ENCODE measurements around the gene ILKAP. TPM values are rescaled to one million over a fixed set of nuclear protein-coding genes. Genes with fewer than 3 reads are reported as not detected.

Gene ILKAP
- total RNA-seq, 1 experiment from 2014 or later: 59.6 TPM

DNA sequence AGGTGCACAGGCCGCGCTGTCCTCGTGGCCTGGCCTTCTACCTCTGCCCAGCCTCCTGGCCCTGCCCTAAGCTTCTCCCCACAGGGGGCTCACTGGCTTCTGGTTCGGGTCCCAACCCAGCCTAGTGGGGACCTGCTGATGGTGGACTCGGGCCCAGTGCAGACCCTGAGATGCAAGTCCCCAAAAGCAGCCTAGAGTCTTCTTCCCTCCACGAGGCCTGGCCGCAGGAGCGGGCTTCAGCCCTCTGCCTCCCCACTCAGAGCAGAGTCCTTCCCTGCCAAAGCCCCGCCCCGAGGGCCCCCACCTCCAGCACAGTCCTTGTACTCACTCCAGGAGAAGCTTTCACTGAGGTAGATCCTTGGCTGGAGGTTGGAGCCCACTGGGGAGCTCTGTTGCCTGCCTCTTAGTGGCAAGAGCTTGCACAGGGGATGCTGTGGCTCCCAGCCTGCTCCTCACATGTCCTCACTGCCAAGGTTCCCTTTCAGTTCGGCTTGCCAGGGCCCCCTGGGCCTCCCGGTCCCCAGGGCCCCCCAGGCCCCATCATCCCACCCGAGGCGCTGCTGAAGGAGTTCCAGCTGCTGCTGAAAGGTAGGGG is 41.1 kb downstream of the ILKAP start:
- Mint-ChIP-seq H3K27me3 (ENCODE audit: insufficient read depth, unreplicated experiment) (no peaks in the 10 kb centered on the region), H3K4me3 (ENCODE audit: unreplicated experiment) (no peak overlapping the region), H3K4me1 (ENCODE audit: insufficient read depth, unreplicated experiment) (peaks cover 5% of the 10 kb centered on the region), H3K27ac (ENCODE audit: low read depth, unreplicated experiment) (no peak overlapping the region), H3K9me3 (ENCODE audit: unreplicated experiment) (no peaks in the 10 kb centered on the region), H3K36me3 (ENCODE audit: insufficient read depth, unreplicated experiment) (peaks cover 1% of the 10 kb centered on the region)
- BruUV-seq (replicated peaks): no TSS peak
- ChIA-PET CTCF (interaction anchor here (0.9 to 1.5 kb wide), 2 partner anchors 15 to 39 kb away, joined by 3 to 4 read pairs; no protein-coding TSS in a partner anchor), POLR2A (no interaction called here)
- DNase-seq (ENCODE audit: unreplicated experiment): no peak
- intact Hi-C loops (cut with micrococcal nuclease): no loop called here
- TF ChIP-seq, protein P1, sequence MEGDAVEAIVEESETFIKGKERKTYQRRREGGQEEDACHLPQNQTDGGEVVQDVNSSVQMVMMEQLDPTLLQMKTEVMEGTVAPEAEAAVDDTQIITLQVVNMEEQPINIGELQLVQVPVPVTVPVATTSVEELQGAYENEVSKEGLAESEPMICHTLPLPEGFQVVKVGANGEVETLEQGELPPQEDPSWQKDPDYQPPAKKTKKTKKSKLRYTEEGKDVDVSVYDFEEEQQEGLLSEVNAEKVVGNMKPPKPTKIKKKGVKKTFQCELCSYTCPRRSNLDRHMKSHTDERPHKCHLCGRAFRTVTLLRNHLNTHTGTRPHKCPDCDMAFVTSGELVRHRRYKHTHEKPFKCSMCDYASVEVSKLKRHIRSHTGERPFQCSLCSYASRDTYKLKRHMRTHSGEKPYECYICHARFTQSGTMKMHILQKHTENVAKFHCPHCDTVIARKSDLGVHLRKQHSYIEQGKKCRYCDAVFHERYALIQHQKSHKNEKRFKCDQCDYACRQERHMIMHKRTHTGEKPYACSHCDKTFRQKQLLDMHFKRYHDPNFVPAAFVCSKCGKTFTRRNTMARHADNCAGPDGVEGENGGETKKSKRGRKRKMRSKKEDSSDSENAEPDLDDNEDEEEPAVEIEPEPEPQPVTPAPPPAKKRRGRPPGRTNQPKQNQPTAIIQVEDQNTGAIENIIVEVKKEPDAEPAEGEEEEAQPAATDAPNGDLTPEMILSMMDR (IDR thresholded peaks at IDR 0.05; ENCODE audit: unreplicated experiment): no peak

DNA sequence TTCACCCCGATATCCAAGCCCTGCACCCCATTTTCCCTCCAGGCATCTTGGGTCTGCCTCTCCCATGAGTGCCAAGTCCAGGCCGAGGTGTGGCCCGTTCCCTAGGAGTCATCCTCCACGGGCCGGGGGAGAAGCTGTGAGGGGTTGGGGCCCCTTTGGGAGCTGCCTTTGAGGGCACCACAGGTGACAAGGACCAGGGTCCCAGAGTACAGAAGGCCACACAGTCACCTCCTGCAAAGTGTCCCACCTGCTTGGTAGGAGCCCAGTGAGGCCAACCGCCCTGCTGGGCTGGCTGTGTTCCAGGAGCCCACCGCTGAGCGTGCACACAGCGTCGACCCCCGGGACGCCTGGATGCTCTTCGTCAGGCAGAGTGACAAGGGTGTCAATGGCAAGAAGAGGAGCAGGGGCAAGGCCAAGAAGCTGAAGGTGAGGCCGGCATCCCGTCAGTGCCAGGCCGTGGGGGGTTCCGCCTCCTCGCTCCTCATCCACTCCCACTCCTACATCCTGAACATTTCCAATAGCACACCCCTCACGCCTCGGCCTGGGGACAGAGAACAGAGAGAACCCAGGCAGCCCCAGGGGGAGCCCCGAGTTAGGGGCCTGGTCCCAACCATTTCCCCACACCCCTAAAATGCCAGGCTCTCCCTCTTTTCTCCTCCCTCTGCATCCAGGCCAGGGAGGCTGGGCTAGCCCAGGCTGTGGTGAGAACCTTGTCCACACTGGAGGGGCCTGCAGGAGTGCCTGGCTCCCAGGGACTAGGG is 42.0 kb downstream of the ILKAP start:
- peaks cover 5% of the 10 kb centered on the region for H3K4me1 Mint-ChIP-seq (ENCODE audit: insufficient read depth, unreplicated experiment)
- no peaks in the 10 kb centered on the region for H3K9me3 Mint-ChIP-seq (ENCODE audit: unreplicated experiment)
- DNase-seq (ENCODE audit: unreplicated experiment): no peak
- intact Hi-C loops (cut with micrococcal nuclease): no loop called here
- H3K27ac Mint-ChIP-seq (ENCODE audit: low read depth, unreplicated experiment): no peak overlapping the region
- H3K36me3 Mint-ChIP-seq (ENCODE audit: insufficient read depth, unreplicated experiment): no peaks in the 10 kb centered on the region
- ChIA-PET POLR2A (no interaction called here), CTCF (interaction anchor here (0.7 to 1.5 kb wide), 2 partner anchors 14 to 15 kb away, joined by 3 read pairs; no protein-coding TSS in a partner anchor)
- H3K27me3 Mint-ChIP-seq (ENCODE audit: insufficient read depth, unreplicated experiment): no peaks in the 10 kb centered on the region
- H3K4me3 Mint-ChIP-seq (ENCODE audit: unreplicated experiment): no peak overlapping the region
- no TSS peak for BruUV-seq (replicated peaks)
- TF ChIP-seq, protein P1 (IDR thresholded peaks at IDR 0.05; ENCODE audit: unreplicated experiment): no peak

DNA sequence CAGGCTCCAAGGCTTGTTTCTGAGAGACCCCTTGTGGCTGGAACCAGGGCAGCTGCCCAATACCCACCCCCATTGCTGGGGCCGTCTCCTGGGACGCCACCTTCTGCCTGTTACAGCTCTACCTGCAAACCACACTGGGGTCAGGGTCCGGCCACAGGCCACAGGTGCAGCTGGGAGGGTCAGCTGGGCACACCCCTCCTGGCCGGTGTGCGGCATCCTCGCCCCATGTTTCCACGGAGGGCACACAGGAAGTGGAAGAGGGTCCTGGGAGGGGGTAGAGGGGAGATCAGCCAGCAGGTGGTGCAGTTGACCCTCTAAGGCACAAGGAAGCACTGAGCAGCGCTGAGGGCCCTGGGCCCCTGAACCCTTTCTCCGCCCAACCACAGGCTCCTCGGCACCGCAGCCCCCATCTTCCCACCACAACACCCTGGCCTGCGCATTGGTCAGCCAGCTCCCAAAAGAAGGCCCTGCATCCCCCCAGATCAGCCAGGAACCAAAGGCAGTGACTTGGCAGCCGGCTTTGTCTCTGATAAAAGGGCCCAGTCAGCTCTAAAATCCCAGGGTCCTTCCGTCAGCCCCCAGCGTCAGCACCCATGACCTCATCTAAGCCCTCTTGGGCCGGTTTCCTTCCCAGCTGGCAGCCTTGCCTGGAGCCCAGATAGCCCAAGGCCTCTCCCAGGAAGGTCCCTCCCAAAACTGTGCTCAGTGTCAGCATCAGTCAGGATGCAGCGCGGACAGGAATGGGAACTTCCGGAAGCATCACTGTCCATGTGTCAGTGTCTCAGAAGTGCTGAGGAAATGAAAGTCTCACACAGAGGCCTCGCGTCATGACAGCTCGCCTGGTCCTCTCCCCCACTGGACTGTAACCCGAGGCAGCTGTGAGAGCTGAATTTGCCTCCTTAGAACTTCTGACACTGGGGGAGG is 43.0 kb downstream of the ILKAP start:
- intact Hi-C loops (cut with micrococcal nuclease): loop anchor here (1.0 kb wide), 1 partner anchor 103 kb away; no protein-coding TSS in a partner anchor
- BruUV-seq (replicated peaks): no TSS peak
- peaks cover 5% of the 10 kb centered on the region for H3K4me1 Mint-ChIP-seq (ENCODE audit: insufficient read depth, unreplicated experiment)
- POLR2A ChIA-PET: interaction anchor here (1.0 kb wide), 1 partner anchor 162 kb away, joined by 3 read pairs; no protein-coding TSS in a partner anchor
- H3K9me3 Mint-ChIP-seq (ENCODE audit: unreplicated experiment): no peaks in the 10 kb centered on the region
- no peaks in the 10 kb centered on the region for H3K27me3 Mint-ChIP-seq (ENCODE audit: insufficient read depth, unreplicated experiment)
- DNase-seq (ENCODE audit: unreplicated experiment): no peak
- CTCF ChIA-PET: interaction anchor here (0.7 to 1.0 kb wide), 3 partner anchors 9 to 88 kb away, joined by 3 to 4 read pairs (median 3); no protein-coding TSS in a partner anchor
- H3K4me3 Mint-ChIP-seq (ENCODE audit: unreplicated experiment): no peak overlapping the region
- H3K36me3 Mint-ChIP-seq (ENCODE audit: insufficient read depth, unreplicated experiment): no peaks in the 10 kb centered on the region
- no peak overlapping the region for H3K27ac Mint-ChIP-seq (ENCODE audit: low read depth, unreplicated experiment)
- TF ChIP-seq, protein P1 (IDR thresholded peaks at IDR 0.05; ENCODE audit: unreplicated experiment): peak; percentile 17

All from MCF 10A (cell line).